ENCODE results near the gene CALM3.

GRCh38 chr19:46630586-46631205 is 29.6 kb downstream of the CALM3 start:
- TF ChIP-seq EZH2 (IDR thresholded peaks at IDR 0.05; ENCODE audit: borderline replicate concordance, low read depth, low read length, severe bottlenecking) (no peak), CTCF (IDR thresholded peaks at IDR 0.05; ENCODE audit: borderline replicate concordance, extremely low read depth, low read length, poor library complexity, severe bottlenecking) (no peak)
